Measurements from ENCODE around the gene DYNC1LI2. TPM values are rescaled to one million over a fixed set of nuclear protein-coding genes. Genes with fewer than 3 reads are reported as not detected.

DYNC1LI2 gene
- total and polyA plus RNA-seq, 9 of the 15 experiments (the other 6 are each of a cell fraction or from before 2014, with no cell fraction given), result 5.1 to 48.9 (median 38.2) TPM

GRCh38 chr16:66692341-66692740 lies 59.1 kb downstream of the DYNC1LI2 start:
- Histone ChIP-seq H3K9me1 (ENCODE audit: control insufficient read depth, insufficient read depth, low read length) (no peaks in the 10 kb centered on the region), H3K4me1 (replicated peaks in 1 of 2; ENCODE audit: control insufficient read depth in 2 of 2, insufficient read depth in 2 of 2, low read length in 2 of 2) (peaks cover 23 to 27% of the 10 kb centered on the region in 2 experiments), H3K79me2 (ENCODE audit: control insufficient read depth, insufficient read depth, low read length) (peaks cover 39% of the 10 kb centered on the region), H3K4me2 (ENCODE audit: insufficient read depth, low read length) (no peak overlapping the region), H3K36me3 (ENCODE audit: control insufficient read depth, insufficient read depth, low read length) (peaks cover 5% of the 10 kb centered on the region; the same call in 1 of the 3 replicates), H3K9me3 (replicated peaks; ENCODE audit: control insufficient read depth, insufficient read depth, low read depth, low read length) (no peaks in the 10 kb centered on the region), H2AFZ (ENCODE audit: low read depth, low read length) (no peak overlapping the region), H3K4me3 (no peak overlapping the region), H3K27ac (ENCODE audit: extremely low read depth, low read depth, low read length) (no peak overlapping the region), H3K27me3 (ENCODE audit: control insufficient read depth in 2 of 2, insufficient read depth in 2 of 2, low read length in 2 of 2) (no peaks in the 10 kb centered on the region), H3K9ac (ENCODE audit: insufficient read depth in 1 of 2, low read depth in 2 of 2, low read length in 2 of 2) (no peak overlapping the region), H4K20me1 (replicated peaks; ENCODE audit: control insufficient read depth, insufficient read depth, low read length) (peaks cover 9% of the 10 kb centered on the region; the same call in 1 of the 2 replicates)
- DNase-seq (ENCODE audit: extremely low read depth in 1 of 4, low spot score in 3 of 4) (no peak), FAIRE-seq (no peak), ATAC-seq (no peak)
- peak; percentile 78 for TF ChIP-seq NFIC (IDR thresholded peaks at IDR 0.05)
- TF ChIP-seq, protein P1, sequence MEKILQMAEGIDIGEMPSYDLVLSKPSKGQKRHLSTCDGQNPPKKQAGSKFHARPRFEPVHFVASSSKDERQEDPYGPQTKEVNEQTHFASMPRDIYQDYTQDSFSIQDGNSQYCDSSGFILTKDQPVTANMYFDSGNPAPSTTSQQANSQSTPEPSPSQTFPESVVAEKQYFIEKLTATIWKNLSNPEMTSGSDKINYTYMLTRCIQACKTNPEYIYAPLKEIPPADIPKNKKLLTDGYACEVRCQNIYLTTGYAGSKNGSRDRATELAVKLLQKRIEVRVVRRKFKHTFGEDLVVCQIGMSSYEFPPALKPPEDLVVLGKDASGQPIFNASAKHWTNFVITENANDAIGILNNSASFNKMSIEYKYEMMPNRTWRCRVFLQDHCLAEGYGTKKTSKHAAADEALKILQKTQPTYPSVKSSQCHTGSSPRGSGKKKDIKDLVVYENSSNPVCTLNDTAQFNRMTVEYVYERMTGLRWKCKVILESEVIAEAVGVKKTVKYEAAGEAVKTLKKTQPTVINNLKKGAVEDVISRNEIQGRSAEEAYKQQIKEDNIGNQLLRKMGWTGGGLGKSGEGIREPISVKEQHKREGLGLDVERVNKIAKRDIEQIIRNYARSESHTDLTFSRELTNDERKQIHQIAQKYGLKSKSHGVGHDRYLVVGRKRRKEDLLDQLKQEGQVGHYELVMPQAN (IDR thresholded peaks at IDR 0.05; ENCODE audit: borderline replicate concordance), result no peak
- no peak for TF ChIP-seq ZBTB49 (CRISPR knock-in tag; IDR thresholded peaks at IDR 0.05; ENCODE audit: borderline replicate concordance)
- no peak for TF ChIP-seq KLF16 (IDR thresholded peaks at IDR 0.05)
- TF ChIP-seq E2F5 (CRISPR knock-in tag; IDR thresholded peaks at IDR 0.05), result no peak
- TF ChIP-seq, protein P2, sequence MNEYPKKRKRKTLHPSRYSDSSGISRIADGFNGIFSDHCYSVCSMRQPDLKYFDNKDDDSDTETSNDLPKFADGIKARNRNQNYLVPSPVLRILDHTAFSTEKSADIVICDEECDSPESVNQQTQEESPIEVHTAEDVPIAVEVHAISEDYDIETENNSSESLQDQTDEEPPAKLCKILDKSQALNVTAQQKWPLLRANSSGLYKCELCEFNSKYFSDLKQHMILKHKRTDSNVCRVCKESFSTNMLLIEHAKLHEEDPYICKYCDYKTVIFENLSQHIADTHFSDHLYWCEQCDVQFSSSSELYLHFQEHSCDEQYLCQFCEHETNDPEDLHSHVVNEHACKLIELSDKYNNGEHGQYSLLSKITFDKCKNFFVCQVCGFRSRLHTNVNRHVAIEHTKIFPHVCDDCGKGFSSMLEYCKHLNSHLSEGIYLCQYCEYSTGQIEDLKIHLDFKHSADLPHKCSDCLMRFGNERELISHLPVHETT (CRISPR knock-in tag; conservative IDR thresholded peaks at IDR 0.05 in 1 of 2, IDR thresholded peaks at IDR 0.05 in 1 of 2), result no peak
- TF ChIP-seq, protein P3, sequence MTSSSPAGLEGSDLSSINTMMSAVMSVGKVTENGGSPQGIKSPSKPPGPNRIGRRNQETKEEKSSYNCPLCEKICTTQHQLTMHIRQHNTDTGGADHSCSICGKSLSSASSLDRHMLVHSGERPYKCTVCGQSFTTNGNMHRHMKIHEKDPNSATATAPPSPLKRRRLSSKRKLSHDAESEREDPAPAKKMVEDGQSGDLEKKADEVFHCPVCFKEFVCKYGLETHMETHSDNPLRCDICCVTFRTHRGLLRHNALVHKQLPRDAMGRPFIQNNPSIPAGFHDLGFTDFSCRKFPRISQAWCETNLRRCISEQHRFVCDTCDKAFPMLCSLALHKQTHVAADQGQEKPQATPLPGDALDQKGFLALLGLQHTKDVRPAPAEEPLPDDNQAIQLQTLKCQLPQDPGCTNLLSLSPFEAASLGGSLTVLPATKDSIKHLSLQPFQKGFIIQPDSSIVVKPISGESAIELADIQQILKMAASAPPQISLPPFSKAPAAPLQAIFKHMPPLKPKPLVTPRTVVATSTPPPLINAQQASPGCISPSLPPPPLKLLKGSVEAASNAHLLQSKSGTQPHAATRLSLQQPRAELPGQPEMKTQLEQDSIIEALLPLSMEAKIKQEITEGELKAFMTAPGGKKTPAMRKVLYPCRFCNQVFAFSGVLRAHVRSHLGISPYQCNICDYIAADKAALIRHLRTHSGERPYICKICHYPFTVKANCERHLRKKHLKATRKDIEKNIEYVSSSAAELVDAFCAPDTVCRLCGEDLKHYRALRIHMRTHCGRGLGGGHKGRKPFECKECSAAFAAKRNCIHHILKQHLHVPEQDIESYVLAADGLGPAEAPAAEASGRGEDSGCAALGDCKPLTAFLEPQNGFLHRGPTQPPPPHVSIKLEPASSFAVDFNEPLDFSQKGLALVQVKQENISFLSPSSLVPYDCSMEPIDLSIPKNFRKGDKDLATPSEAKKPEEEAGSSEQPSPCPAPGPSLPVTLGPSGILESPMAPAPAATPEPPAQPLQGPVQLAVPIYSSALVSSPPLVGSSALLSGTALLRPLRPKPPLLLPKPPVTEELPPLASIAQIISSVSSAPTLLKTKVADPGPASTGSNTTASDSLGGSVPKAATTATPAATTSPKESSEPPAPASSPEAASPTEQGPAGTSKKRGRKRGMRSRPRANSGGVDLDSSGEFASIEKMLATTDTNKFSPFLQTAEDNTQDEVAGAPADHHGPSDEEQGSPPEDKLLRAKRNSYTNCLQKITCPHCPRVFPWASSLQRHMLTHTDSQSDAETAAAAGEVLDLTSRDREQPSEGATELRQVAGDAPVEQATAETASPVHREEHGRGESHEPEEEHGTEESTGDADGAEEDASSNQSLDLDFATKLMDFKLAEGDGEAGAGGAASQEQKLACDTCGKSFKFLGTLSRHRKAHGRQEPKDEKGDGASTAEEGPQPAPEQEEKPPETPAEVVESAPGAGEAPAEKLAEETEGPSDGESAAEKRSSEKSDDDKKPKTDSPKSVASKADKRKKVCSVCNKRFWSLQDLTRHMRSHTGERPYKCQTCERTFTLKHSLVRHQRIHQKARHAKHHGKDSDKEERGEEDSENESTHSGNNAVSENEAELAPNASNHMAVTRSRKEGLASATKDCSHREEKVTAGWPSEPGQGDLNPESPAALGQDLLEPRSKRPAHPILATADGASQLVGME (CRISPR knock-in tag; IDR thresholded peaks at IDR 0.05), result no peak
- TF ChIP-seq HNRNPK (IDR thresholded peaks at IDR 0.05; ENCODE audit: low read depth, low read length, poor library complexity, severe bottlenecking), result no peak
- no TSS peak for BruUV-seq (replicated peaks)
- ChIA-PET CTCF (ENCODE audit: low intra/inter-chr PET ratio) (no interaction called here), POLR2A (interaction anchor here (0.6 to 1.2 kb wide), 2 partner anchors 18 to 29 kb away, joined by 3 to 4 read pairs; no protein-coding TSS in a partner anchor)
- intact Hi-C loops (cut with micrococcal nuclease) (loop anchor here (5.0 kb wide), 1 partner anchor 85 kb away; no protein-coding TSS in a partner anchor), in situ Hi-C loops (cut with MboI) (no loop called here)
- 71% methylated on average over 6 of the region's 6 CpGs for WGBS (ENCODE audit: insufficient coverage, low coverage, missing lambda C conversion rate)

Measured in K562 (cell line).